ENCODE results near the gene CHAF1B.
"Not testable (repeated sequence)": the region's sequence is repeated elsewhere in the genome, so short reads cannot be mapped to it uniquely, and the experiment has no call there.

The CHAF1B gene

GRCh38 chr21:36385233-36386030 lies at the start of gene CHAF1B:
TSS of gene CHAF1B (plus strand) at chr21:36385392. CDS start at chr21:36386137, 745 bp downstream.
- peak; percentile 93 for DNase-seq

GRCh38 chr21:36337099-36337509 lies 48.1 kb upstream of the CHAF1B start:
- DNase-seq, result no peak

- no peak for DNase-seq
These were observed 46.2 kb upstream of the CHAF1B start for GRCh38 chr21:36338975-36339374.

GRCh38 chr21:36342581-36342980 lies 42.6 kb upstream of the CHAF1B start:
- DNase-seq, result not testable (repeated sequence)

GRCh38 chr21:36344931-36345330 lies 40.3 kb upstream of the CHAF1B start:
- no peak for DNase-seq

- DNase-seq, result no peak
These were observed 37.8 kb upstream of the CHAF1B start for GRCh38 chr21:36347278-36347961.

- no peak for DNase-seq
These were observed 37.2 kb upstream of the CHAF1B start for GRCh38 chr21:36347962-36348328.

- DNase-seq, result no peak
These were observed 35.9 kb upstream of the CHAF1B start for GRCh38 chr21:36349315-36349714.

GRCh38 chr21:36350282-36350910 lies 34.8 kb upstream of the CHAF1B start:
- no peak for DNase-seq

- no peak for DNase-seq
These were observed 30.1 kb upstream of the CHAF1B start for GRCh38 chr21:36354918-36355680.

- no peak for DNase-seq
These were observed 29.3 kb upstream of the CHAF1B start for GRCh38 chr21:36355868-36356267.

GRCh38 chr21:36359185-36359584 lies 26.0 kb upstream of the CHAF1B start:
- DNase-seq, result no peak

- DNase-seq, result no peak
These were observed 16.0 kb upstream of the CHAF1B start for GRCh38 chr21:36369064-36369685.

- no peak for DNase-seq
These were observed 9.2 kb upstream of the CHAF1B start for GRCh38 chr21:36375994-36376393.

GRCh38 chr21:36377391-36377842 lies 7.8 kb upstream of the CHAF1B start:
- DNase-seq, result no peak

- no peak for DNase-seq
These were observed 5.9 kb upstream of the CHAF1B start for GRCh38 chr21:36379251-36379650.

GRCh38 chr21:36381841-36382589 lies 3.2 kb upstream of the CHAF1B start:
- DNase-seq, result no peak

GRCh38 chr21:36382722-36383121 lies 2.5 kb upstream of the CHAF1B start:
- not testable (repeated sequence) for DNase-seq

- DNase-seq, result no peak
These were observed 333 bp upstream of the CHAF1B start for GRCh38 chr21:36384885-36385232.

GRCh38 chr21:36386031-36386642 lies 945 bp downstream of the CHAF1B start:
- DNase-seq, result no peak

GRCh38 chr21:36388096-36388495 lies 2.9 kb downstream of the CHAF1B start:
- no peak for DNase-seq

Measured in activated effector memory CD4-positive, alpha-beta T cell treated with anti-CD3 and anti-CD28 coated beads, Interleukin-2, amount 50 U/mL, for 16 hours (primary cell).